ENCODE results near the gene GRIK2. TPM values are rescaled to one million over a fixed set of nuclear protein-coding genes. Genes with fewer than 3 reads are reported as not detected.

GRIK2 gene
- total RNA-seq, 2 donors from 2014 or later: 5.0 to 12.6 TPM

DNA sequence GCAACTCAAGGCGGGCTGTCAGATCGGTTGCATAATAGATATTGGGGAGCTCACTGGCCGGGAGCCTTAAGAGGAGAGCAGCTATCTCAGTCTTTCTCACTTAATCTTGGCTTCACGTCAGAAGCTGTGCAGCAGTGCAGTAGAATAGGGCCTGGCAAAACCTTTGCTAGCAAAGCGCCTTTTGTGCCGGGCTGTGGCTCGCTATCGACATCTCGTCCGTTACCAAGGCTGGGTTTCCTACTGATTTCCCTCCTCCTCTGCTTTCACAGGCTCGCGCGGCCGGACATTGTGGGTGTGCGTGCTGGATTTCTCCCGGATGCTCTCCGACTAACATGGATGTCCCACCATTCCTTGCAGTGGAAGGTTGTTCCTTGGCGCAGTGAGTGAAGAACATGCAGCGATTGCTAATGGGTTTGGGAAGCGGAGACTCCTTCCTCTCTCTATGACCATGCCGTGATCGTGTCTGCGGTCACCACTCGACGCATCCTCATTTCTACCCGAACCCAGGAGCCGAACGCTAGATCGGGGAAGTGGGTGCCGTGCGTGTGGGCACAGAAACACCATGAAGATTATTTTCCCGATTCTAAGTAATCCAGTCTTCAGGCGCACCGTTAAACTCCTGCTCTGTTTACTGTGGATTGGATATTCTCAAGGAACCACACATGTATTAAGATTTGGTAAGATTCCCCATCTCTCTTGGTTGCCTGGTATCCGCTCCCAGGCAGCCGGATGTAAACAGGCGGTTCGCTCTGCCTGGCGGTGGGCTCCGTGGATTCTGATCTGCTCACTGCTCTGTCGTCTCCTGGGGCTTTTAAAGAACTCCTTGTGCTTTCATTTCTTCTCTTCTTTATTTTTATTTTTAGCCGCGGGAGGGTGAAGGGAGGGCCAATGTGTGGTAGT is 5.5 kb downstream of the GRIK2 start:
- intact Hi-C loops (cut with DNase I): loop anchor here in 1 of 2 donors (10.0 kb wide), 1 partner anchor 196 kb away; no protein-coding TSS in a partner anchor

DNA sequence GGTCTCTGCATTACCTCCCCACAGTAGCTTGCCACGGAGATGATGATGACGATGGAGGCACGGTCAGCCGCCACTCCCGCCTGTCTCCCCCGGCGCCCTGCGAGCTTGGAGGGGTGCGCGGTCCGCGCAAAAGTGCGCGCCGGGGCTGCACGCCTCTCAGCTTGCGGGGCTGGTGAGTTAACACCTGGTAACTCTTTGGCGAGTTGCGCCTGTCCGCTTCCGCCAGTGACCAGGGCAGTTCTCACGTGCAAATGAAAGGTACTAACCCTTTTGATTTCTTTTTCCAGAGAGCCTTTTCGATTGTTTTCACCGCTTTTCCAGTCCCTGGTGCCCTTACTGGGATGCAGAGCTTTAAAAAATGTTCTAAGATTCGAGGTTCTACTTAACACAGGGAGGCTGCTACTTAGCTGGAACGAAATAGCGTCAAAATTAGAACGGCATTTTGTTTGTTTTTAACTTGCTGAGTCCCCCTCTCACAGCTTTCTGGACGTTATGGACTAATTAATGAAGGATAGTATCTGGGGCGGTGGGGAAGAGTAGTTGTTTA is 6.2 kb downstream of the GRIK2 start:
- ATAC-seq (no peak), DNase-seq (no peak)
- intact Hi-C loops (cut with DNase I): loop anchor here in 1 of 2 donors (10.0 kb wide), 1 partner anchor 195 kb away; no protein-coding TSS in a partner anchor

More for the DNA sequence above, 5.5 kb downstream of the GRIK2 start:
- DNase-seq (no peak), ATAC-seq (no peak)

DNA sequence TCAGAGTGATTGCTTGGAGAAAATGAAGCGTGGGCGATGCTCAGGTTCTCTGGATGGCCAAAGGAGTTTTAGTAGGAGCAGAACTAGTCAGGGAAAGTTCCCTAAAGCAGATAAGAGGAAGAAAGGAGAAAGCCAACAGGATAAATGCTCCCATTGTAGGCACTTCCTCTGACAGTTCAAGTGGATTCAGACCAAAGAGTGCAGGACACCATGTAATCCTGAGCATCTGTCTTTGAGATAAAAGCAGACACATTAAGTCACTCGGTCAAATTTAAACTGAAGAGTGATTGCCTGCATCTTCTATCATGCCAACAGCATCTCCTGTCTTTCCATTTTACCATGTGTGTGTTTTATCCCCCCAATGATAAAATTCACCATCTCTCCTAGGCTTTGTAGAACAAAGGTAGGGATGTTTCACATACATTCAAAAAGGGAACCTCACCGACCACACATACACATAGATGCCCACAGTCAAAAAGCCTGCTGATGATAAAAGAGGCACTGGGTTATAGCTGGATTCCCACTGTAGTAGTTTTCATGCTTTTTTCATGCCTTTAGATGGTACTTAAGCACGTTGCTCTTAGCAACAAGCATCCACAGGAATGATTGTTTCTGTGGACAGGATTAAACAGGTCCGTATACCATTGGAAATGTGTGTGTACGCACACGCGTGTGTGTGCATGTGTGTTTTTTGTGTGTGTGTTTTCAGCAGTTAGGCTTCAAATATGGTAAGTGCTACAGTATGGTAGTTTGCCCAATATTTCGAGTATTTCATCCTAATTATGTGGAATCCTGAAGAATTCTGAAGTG is 7.0 kb downstream of the GRIK2 start:
- DNase-seq (no peak), ATAC-seq (no peak)
- intact Hi-C loops (cut with DNase I): no loop called here

DNA sequence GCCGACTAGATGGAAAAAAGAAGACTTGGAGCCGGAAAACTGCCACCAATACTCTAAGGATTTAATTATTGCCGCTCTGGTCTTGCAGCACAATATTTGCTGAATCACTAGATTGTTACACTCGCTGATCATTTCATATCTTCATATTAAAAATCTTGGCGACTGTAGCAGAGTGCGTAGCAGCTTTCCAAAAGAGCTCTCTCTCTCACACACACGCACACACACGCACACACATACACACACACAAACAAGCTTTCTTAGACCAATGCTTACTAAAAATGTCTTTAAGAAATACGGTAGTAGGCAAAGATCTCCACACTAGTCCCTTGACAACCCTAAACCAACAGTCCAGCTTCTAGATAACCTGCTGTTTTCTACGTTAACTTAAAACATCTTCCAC is 7.7 kb downstream of the GRIK2 start:
- intact Hi-C loops (cut with DNase I): no loop called here
- no peak for ATAC-seq

DNA sequence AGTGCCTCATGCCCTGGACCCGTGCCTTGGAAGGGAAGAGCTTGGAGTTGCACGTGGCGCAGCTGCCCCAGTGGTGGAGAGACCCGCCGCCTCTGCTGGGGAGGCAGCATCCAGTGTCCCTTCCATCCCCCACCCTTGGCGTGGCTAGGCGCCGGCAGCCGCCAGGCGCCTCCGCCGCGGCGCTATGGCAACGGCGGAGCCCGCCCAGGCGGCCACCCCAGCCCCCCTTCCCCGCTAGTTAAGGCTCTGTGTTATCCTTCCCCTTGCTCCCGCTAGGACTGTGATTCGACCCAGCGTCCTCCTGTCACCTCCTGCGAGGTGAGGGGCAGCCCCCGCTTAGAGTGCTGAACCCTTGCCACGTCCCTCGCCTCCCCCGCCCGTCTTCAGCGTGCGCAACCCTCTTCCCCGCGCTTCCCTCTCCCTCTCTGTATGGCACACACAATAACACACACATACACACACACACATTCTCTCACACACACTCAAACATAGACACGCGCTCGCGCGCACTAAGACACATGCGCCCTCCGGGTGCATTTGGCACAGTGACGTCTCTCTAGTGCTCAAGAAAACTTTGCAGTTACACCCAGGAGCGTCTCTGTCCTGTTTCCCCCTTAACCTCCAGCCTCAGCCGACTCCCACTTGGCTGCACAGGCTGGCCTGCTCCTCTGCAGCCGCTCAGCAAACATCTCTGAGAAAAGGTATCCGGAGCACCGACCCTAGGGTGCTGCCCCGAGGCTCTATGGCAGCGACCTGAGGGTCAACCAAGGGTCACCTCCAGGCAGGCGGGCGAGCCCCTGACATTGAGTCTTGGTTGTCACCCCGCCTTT is 8.5 kb downstream of the GRIK2 start:
- intact Hi-C loops (cut with DNase I): no loop called here
- ATAC-seq: peak; percentile 81 to 85
- peak; percentile 45 for DNase-seq

More for the DNA sequence above, 7.7 kb downstream of the GRIK2 start:
- DNase-seq: no peak

DNA sequence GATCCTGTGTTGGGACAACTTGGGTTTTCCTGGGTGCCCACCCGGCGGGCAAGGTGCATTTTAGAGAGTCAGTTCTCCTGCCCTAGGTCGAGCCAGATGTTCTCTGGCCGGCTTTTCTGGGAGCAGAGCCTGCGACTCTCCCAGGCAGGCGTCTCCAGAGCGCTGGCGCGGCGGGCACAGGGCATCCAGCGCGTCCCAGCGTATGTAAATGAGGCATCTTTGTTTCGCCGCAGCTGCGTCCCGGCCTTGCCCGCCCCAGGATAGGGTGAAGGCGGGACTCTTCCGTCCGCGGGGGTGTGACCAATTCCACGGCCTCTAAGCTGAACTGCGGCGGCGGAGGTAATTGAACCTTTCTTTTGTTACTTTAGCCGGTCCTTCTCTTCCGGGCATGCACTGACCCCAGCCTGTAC is 9.1 kb downstream of the GRIK2 start:
- intact Hi-C loops (cut with DNase I): no loop called here
- ATAC-seq: peak; percentile 77 to 89
- peak; percentile 49 for DNase-seq

DNA sequence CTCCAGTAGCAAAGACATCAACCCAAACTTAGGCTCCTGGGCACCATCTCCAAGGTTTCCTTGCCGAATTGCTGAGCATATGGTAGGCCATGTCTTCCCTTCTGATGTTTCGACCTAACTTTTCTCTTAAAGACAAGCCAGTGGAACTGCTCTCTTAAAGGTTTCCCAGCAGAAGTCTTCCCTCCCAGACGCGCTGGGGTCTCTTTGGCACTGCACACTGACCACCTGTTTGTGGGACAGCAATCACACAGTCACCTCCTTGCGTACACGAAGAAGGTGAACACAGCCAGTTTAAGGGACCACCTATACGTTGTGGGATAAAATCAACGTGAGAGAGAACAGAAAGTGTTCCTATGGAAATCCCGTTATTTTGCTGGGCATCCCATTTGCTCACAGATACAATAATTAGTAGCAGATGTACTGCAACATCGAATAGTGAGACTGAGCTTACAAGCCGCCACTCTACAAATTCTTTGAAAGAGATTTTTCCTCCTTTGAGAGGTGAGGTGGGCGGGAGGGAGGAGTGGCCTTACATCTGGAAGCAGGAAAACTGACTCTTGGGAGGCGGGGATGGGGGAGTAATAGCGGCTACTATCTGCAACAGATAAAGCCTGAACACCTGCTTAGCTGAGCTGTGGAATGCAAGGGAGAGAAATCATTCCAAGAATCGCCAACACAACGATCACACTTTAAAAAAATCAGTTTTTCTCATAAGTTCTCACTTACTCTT is 9.9 kb downstream of the GRIK2 start:
- intact Hi-C loops (cut with DNase I): no loop called here
- DNase-seq (no peak), ATAC-seq (no peak)

DNA sequence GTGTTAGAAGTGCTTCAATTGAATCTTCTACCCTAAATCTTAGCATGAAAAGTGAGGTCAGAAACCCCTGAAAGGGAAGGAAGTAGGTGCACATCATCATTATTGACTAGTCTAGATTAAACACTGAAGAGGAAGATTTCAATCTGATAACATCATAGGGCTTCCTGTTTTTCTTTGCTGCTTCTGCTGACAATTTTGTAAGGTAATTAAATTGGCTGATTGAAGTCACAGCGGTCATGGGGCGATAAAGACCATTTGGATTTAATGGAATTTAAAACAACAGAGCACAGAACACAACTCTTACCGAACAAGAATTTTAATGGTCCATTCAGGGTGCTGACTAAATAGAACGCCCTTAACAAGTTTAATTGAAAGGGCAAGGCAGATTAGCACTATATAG is 11.3 kb downstream of the GRIK2 start:
- ATAC-seq: no peak
- intact Hi-C loops (cut with DNase I): no loop called here
- DNase-seq: no peak

DNA sequence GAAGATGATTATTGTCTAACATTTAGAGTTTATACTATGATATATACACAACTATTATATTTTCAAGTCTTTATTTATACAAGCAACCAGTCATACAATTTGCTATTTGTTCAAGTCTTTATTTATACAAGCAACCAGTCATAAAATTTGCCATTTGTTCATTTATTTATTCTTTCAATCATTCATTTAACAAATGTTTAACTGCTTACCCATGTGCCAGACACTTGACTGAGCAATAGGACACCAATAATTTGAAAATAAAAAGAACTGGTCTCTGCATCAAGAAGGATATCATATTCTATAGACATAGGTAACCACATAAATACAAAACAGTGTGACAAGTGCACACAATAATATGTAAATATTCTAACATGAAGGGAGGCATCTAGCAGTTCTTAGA is 20.3 kb downstream of the GRIK2 start:
- ATAC-seq (no peak), DNase-seq (no peak)
- intact Hi-C loops (cut with DNase I): no loop called here

DNA sequence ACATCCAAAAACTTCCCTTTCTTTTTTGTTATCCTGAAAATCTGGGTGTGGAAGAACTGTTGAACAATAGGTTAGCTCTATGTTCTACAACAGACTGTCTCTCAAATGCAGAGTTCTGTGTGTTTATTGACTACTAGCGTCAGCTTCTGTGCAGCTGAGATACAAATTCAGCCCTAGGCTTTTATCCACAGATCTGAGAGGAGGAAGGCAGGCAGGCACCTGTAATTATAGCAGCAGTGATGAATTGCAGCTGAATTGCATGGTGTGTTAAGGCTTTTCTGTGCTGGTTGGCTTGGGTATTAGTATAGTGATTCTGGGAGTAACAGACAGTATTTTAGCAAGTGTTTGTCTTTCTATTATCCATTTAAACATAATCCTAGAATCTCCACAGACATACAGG is 24.4 kb downstream of the GRIK2 start:
- intact Hi-C loops (cut with DNase I): no loop called here
- ATAC-seq: no peak
- DNase-seq: no peak

DNA sequence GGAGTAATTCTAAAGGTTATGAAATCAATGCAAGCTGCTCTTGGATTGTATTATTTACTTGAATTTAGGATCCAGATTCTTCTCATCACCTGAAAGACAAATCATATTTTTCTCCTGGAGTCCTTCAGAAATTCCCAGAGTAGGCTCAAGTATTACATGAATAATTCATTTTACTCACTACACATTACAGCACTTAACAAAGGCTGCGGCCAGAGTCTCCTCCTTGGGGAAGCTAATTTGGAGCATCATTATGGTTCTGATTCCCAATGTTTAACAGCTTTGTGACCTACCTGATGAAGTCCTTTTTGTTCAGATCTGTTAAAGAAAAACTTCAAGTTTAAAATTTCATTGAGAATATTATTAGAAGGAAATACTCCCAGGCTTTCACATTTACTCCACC is 28.7 kb downstream of the GRIK2 start:
- intact Hi-C loops (cut with DNase I): no loop called here
- ATAC-seq: no peak
- DNase-seq: no peak

DNA sequence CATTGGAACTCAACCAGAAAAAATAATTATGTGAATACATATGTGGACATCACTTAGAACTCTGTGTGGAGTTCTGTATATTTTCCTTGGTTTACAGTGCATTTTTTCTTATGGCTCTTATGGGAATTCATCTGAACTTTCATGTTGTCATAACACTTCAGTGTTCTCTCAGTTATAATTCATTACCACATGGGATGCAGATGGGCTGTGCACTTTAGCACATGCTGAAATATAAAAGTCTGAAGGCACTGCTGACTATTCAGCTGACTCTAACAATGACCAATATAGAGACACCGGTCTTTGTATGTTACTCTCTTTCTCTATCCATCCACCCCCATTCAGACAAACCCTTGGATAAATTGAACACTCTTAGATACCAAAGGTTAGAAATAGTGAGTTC is 29.3 kb downstream of the GRIK2 start:
- ATAC-seq (no peak), DNase-seq (no peak)
- intact Hi-C loops (cut with DNase I): no loop called here

DNA sequence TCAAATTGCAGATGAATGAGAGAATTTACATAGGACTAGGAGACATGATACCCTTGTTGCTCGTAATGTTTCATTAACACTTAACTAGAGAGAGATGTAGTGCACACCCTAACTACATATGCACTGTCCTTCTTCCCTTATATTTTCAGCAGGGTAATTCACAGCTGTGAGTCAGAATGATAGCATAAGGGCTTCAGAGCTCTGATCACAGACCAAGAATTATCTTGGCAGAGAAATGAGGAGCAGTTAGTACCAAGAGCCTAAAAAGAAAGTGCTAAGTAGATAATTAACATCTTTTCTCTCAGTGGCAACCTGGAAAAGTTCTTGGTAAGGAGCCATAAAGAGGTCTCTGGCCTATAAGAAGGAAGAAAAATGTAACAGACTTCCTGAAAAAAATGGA is 35.8 kb downstream of the GRIK2 start:
- ATAC-seq (peak; percentile 19 to 79), DNase-seq (no peak)
- intact Hi-C loops (cut with DNase I): no loop called here

DNA sequence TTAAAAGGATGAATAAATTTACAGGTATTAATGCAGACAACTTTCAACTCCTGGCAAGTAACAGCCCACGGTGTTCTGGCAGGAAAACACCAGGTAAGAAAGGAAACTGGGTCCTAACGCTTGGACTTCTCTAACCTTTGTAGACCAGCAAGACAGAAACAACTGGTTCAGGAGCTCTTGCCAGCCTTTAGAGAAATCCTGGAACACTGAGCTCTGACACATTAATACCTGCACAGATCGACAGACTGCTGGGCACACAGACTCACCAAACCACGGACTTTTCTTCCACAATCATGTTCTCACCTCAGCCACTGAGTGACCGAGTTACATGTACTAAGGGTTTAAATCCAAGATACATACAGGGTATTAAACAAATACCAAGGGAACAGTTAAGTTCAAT is 36.3 kb downstream of the GRIK2 start:
- ATAC-seq: peak in 1 of 2 donors; percentile 8
- DNase-seq: no peak
- intact Hi-C loops (cut with DNase I): no loop called here

DNA sequence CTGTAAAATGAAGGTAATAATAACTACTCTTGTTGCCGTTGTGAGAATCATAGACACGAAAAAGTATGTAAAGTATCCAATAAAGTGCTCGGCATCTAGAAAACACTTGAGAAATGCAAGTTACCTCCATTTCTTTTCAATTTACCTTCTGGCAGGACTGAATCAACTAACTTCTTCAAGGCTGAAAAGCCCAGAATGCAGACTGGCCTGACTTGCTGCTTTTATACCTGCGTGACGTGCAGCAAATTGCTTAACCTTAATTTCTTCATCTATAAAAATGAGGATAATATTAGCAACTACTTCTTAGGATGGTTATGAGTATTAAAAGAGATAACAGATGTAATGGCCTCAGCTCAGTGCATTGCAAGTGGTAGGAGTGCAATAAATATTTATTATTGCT is 39.6 kb downstream of the GRIK2 start:
- ATAC-seq (no peak), DNase-seq (no peak)
- intact Hi-C loops (cut with DNase I): no loop called here

DNA sequence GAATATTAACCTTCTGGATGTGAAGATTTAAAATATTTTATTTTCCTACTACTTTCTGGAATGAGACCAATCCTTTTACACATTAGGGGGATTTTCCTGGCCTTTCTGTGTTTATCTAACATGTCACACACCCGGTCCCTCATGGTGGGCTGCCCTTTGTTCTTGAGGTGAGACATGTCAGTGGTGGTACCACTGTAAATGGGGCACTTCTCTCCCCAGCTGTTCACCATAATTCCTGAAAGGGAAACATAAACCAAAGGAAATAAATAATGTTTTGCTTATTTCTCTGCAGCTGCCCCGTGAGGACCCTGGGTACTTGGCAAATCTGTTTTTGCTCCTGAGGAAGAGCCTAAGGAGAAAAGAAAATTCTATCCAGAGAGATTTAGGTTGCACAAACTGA is 41.1 kb downstream of the GRIK2 start:
- no peak for ATAC-seq
- no peak for DNase-seq
- intact Hi-C loops (cut with DNase I): no loop called here

DNA sequence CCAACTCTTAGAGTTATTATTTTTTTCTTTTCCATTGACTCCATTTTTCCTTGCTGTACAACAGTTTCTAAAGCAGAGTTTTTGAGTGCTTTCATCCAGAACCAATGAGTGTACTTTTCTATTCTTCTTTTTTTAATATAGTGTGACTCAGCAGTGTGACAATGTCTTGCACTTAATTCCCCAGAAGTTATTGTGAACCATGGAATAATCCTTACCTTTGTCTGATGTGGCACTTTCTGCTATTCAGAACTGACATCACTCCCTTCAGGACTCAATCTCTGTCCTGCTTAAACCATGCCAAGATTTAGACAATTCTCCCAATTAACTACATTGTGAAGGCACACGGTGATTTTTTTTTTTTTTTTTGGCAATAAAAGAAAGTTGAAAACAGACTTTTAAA is 41.5 kb downstream of the GRIK2 start:
- ATAC-seq: no peak
- DNase-seq: no peak
- intact Hi-C loops (cut with DNase I): no loop called here

DNA sequence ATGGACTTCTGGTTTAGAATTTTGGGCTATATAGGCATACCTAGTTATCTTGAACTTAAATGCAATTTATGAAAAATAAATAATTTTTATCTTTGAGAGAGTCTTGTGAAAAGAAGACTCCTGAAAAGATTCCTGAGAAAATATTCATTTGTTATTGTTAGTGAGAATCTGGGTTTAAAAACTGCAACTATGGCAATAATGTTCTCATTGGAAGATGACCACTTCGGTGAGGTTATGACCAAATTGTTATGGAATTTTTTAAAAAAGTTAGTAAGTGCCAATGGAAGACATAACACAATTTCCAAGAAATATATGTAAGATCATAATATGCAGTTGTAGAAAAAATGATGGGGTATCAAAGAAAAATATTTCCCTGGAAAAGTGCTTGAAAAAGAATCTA is 46.3 kb downstream of the GRIK2 start:
- ATAC-seq (no peak), DNase-seq (no peak)
- intact Hi-C loops (cut with DNase I): no loop called here

DNA sequence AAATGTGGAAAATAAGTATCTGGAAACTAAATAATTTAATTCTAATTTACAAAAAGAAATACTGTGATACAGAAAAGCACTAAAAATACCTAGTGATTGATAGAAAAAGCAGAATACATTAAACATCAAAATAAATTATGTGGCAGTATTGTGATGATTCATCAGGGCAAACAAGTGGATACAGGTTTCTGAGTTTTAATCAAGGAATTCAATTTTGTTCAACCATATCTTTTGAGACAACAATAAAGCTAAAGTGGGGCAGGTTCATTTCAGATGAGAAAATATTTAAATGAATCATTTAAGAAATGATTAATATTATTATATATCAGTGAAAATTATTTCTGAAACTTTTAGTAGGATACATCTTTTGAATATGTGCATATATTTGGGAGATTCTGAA is 49.8 kb downstream of the GRIK2 start:
- intact Hi-C loops (cut with DNase I): no loop called here
- ATAC-seq (no peak), DNase-seq (no peak)

Data from left cardiac atrium (tissue), 4 donors.